Mesenchymal stem cell (in vitro differentiated cells and primary cell): Measurements from ENCODE around the gene OOEP. TPM values are rescaled to one million over a fixed set of nuclear protein-coding genes. Genes with fewer than 3 reads are reported as not detected.

Source experiments
- DNase-seq: peaks from one replicate; pipeline ENCODE4 v3.0.0-alpha.2; 2013
- H2AFZ ChIP-seq: one replicate; pipeline ENCODE4 v1.6.1; 2013; ENCODE audit warnings: low read depth, mild to moderate bottlenecking, control low read depth, inconsistent platforms, low read length, moderate library complexity
- H2AK5ac ChIP-seq: 2 replicates; pipeline ENCODE4 v1.6.1; 2013; ENCODE audit warnings: low read length, moderate library complexity, mild to moderate bottlenecking, inconsistent platforms; ENCODE audit not compliant: severe bottlenecking
- H2BK120ac ChIP-seq: one replicate; pipeline ENCODE4 v1.6.1; 2013; ENCODE audit warnings: low read depth, mild to moderate bottlenecking, inconsistent platforms, low read length, moderate library complexity
- H2BK12ac ChIP-seq, 2 experiments: one replicate each; pipeline ENCODE4 v1.6.1; 2013; ENCODE audit warnings: inconsistent platforms in 2 of 2, low read length in 2 of 2, mild to moderate bottlenecking in 2 of 2, moderate library complexity in 2 of 2, control low read depth in 1 of 2
- H2BK15ac ChIP-seq: one replicate; pipeline ENCODE4 v1.6.1; 2013; ENCODE audit warnings: mild to moderate bottlenecking, low read depth, inconsistent platforms; ENCODE audit not compliant: poor library complexity, severe bottlenecking
- H2BK5ac ChIP-seq: 2 replicates; pipeline ENCODE4 v1.6.1; 2013; ENCODE audit warnings: low read depth, mild to moderate bottlenecking, low read length, control low read depth, inconsistent platforms; ENCODE audit not compliant: poor library complexity, severe bottlenecking
- H3K14ac ChIP-seq, 2 experiments: one replicate each; pipeline ENCODE4 v1.6.1; 2013; ENCODE audit warnings: inconsistent platforms in 2 of 2, low read length in 2 of 2, control low read depth in 1 of 2, mild to moderate bottlenecking in 1 of 2, moderate library complexity in 1 of 2
- H3K18ac ChIP-seq, 2 experiments: one replicate each; pipeline ENCODE4 v1.6.1; 2013; ENCODE audit warnings: inconsistent platforms in 2 of 2, low read length in 2 of 2, control low read depth in 1 of 2, low read depth in 1 of 2, mild to moderate bottlenecking in 1 of 2
- H3K23ac ChIP-seq, 2 experiments: one replicate each; pipeline ENCODE4 v1.6.1; 2013; ENCODE audit warnings: inconsistent platforms in 2 of 2, low read length in 2 of 2, mild to moderate bottlenecking in 2 of 2, moderate library complexity in 2 of 2, control low read depth in 1 of 2
- H3K27ac ChIP-seq: 2 replicates; pipeline ENCODE4 v1.5.1; 2013; ENCODE audit warnings: mild to moderate bottlenecking, moderate library complexity, low read length, control low read depth, inconsistent platforms; ENCODE audit not compliant: poor library complexity, severe bottlenecking
- H3K27me3 ChIP-seq, 2 experiments: 2 replicates each; pipeline versions ENCODE4 v1.6.1 to v1.7.0; 2013; ENCODE audit warnings: low read length in 2 of 2, mild to moderate bottlenecking in 2 of 2, moderate library complexity in 2 of 2, control low read depth in 1 of 2, inconsistent platforms in 1 of 2; ENCODE audit not compliant: control insufficient read depth in 1 of 2, insufficient read depth in 1 of 2
- H3K36me3 ChIP-seq, 2 experiments: 2 replicates each; pipeline versions ENCODE4 v1.6.1 to v1.7.0; 2013; ENCODE audit warnings: low read length in 2 of 2, control low read depth in 1 of 2, inconsistent platforms in 1 of 2, low read depth in 1 of 2, mild to moderate bottlenecking in 1 of 2; ENCODE audit not compliant: insufficient read depth in 2 of 2, control insufficient read depth in 1 of 2
- H3K4ac ChIP-seq, 2 experiments: one replicate each; pipeline ENCODE4 v1.6.1; 2013; ENCODE audit warnings: inconsistent platforms in 2 of 2, low read length in 2 of 2, mild to moderate bottlenecking in 2 of 2, moderate library complexity in 2 of 2, control low read depth in 1 of 2, low read depth in 1 of 2
- H3K4me1 ChIP-seq: 2 replicates; pipeline ENCODE4 v1.6.1; 2013; ENCODE audit warnings: low read depth, low read length, control low read depth; ENCODE audit not compliant: control insufficient read depth, insufficient read depth
- H3K4me2 ChIP-seq: 2 replicates; pipeline ENCODE4 v1.6.1; 2013; ENCODE audit warnings: low read length, mild to moderate bottlenecking, inconsistent platforms; ENCODE audit not compliant: poor library complexity, severe bottlenecking
- H3K4me3 ChIP-seq, 2 experiments: 2 replicates each; pipeline versions ENCODE4 v1.5.1 to v1.7.0; 2013; ENCODE audit warnings: low read length in 2 of 2, mild to moderate bottlenecking in 2 of 2, control low read depth in 1 of 2, low read depth in 1 of 2; ENCODE audit not compliant: insufficient read depth in 1 of 2
- H3K79me1 ChIP-seq: replicated peaks from 2 replicates; pipeline ENCODE4 v1.6.1; 2013; ENCODE audit warnings: mild to moderate bottlenecking, control low read depth, low read length, inconsistent platforms; ENCODE audit not compliant: poor library complexity, severe bottlenecking
- H3K9ac ChIP-seq: 2 replicates; pipeline ENCODE4 v1.7.0; 2013; ENCODE audit warnings: mild to moderate bottlenecking, low read length, moderate library complexity
- H3K9me3 ChIP-seq: 2 replicates; pipeline ENCODE4 v1.7.0; 2013; ENCODE audit warnings: mild to moderate bottlenecking, low read length; ENCODE audit not compliant: control insufficient read depth
- H4K8ac ChIP-seq: one replicate; pipeline ENCODE4 v1.6.1; 2013; ENCODE audit warnings: inconsistent platforms, mild to moderate bottlenecking, low read length, moderate library complexity
- H4K91ac ChIP-seq: one replicate; pipeline ENCODE4 v1.6.1; 2013; ENCODE audit warnings: mild to moderate bottlenecking, low read length, inconsistent platforms
- WGBS: methylation state at CpG from one replicate; pipeline ENCODE4 v1.1.7; 2013; ENCODE audit warnings: mixed read lengths; 5-methylcytosine and 5-hydroxymethylcytosine counted together
- small RNA-seq: library from polyadenylated mRNA; stranded (forward); fragments of <200 nt; extraction: miRNeasy Mini kit (QIAGEN cat#:217004); gene quantifications from one replicate; pipeline ENCODE3, GENCODE V24; 2013; ENCODE audit warnings: low read depth

OOEP gene

DNA sequence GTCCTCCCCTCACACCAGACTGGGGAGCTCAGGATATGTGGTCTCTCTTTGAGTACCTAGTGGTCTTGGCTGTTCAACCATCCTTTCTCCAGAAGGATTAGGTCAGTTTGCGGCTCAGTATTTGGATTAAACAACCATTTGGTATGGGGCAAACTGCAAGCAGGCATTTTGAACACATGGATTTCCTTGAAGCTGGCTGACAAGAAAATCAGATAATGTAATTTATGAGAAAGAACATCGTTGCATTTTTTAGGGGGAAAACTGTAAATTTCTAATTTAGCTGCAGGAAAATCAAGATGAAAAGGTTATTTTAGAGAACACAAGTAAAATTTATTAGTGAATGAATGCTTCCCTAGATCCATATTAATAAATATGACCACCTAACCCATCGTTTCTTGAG lies 40.9 kb downstream of the OOEP start:
- no peak overlapping the region for H3K4me3 ChIP-seq
- H3K27me3 ChIP-seq = peaks cover 10 to 32% of the 10 kb centered on the region in 2 experiments
- no peaks in the 10 kb centered on the region for H3K36me3 ChIP-seq
- no peak overlapping the region for H2BK5ac ChIP-seq
- H2BK15ac ChIP-seq = no peak overlapping the region
- no peak overlapping the region for H3K23ac ChIP-seq
- no peaks in the 10 kb centered on the region for H3K9me3 ChIP-seq
- no peak overlapping the region for H3K27ac ChIP-seq
- H3K4me2 ChIP-seq = no peak overlapping the region
- H3K4ac ChIP-seq = no peak overlapping the region
- no peak overlapping the region for H3K14ac ChIP-seq
- no peak overlapping the region for H2BK120ac ChIP-seq
- no peak overlapping the region for H3K18ac ChIP-seq
- no peak for DNase-seq
- H2AFZ ChIP-seq = no peak overlapping the region
- no peak overlapping the region for H2AK5ac ChIP-seq
- H2BK12ac ChIP-seq = no peak overlapping the region
- no peak overlapping the region for H4K8ac ChIP-seq
- H4K91ac ChIP-seq = no peak overlapping the region
- H3K79me1 ChIP-seq = no peaks in the 10 kb centered on the region
- H3K9ac ChIP-seq = peak overlapping the region; percentile 8
- WGBS = 89% methylated on average over 2 of the region's 3 CpGs
- peaks cover 2% of the 10 kb centered on the region for H3K4me1 ChIP-seq

DNA sequence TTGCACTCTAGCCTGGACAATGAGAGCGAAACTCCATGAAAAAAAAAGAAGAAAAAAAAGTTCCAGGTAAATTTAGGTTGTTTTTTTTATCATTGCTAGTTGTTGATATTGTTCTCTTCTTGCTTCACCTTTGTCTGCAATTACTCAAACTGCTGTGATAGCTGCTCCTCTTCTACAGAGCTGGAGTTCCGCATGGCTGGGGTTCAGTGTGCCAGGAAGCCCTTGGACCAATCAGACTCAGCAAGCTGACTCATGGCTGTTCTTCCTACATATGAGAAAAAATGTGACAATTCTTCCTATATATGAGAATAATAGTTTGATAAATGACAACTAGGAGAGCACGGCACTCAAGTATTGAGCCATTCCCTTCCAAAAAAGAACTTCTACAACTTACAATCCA lies 44.0 kb downstream of the OOEP start:
- peaks cover 2% of the 10 kb centered on the region for H3K4me1 ChIP-seq
- peaks cover 0 to 8% of the 10 kb centered on the region in 2 experiments for H3K27me3 ChIP-seq
- H3K4me2 ChIP-seq = no peak overlapping the region
- 100% methylated on average over 2 of the region's 3 CpGs for WGBS
- H2BK120ac ChIP-seq = no peak overlapping the region
- H3K14ac ChIP-seq = no peak overlapping the region
- H3K18ac ChIP-seq = no peak overlapping the region
- no peaks in the 10 kb centered on the region for H3K79me1 ChIP-seq
- no peaks in the 10 kb centered on the region for H3K36me3 ChIP-seq
- no peak overlapping the region for H4K91ac ChIP-seq
- H2AK5ac ChIP-seq = no peak overlapping the region
- no peaks in the 10 kb centered on the region for H3K9me3 ChIP-seq
- no peak overlapping the region for H4K8ac ChIP-seq
- H2BK15ac ChIP-seq = no peak overlapping the region
- no peak for DNase-seq
- H3K23ac ChIP-seq = no peak overlapping the region
- H3K9ac ChIP-seq = no peak overlapping the region
- H2BK5ac ChIP-seq = no peak overlapping the region
- no peak overlapping the region for H2AFZ ChIP-seq
- H3K4me3 ChIP-seq = no peak overlapping the region
- H3K27ac ChIP-seq = no peak overlapping the region
- no peak overlapping the region for H2BK12ac ChIP-seq
- H3K4ac ChIP-seq = no peak overlapping the region

- Histone ChIP-seq H3K79me1 (no peaks in the 10 kb centered on the region), H2BK120ac (no peak overlapping the region), H3K18ac (no peak overlapping the region), H4K91ac (no peak overlapping the region), H2BK12ac (no peak overlapping the region), H4K8ac (no peak overlapping the region), H3K4me2 (no peak overlapping the region), H3K27me3 (no peaks in the 10 kb centered on the region), H3K4me1 (peaks cover 2% of the 10 kb centered on the region), H3K14ac (no peak overlapping the region), H3K4me3 (no peak overlapping the region), H2BK5ac (no peak overlapping the region), H3K9me3 (peaks cover 5% of the 10 kb centered on the region), H3K23ac (no peak overlapping the region), H3K4ac (no peak overlapping the region), H3K27ac (no peak overlapping the region), H3K9ac (no peak overlapping the region), H2AFZ (no peak overlapping the region), H3K36me3 (no peaks in the 10 kb centered on the region), H2BK15ac (no peak overlapping the region), H2AK5ac (no peak overlapping the region)
- WGBS = 88% methylated on average over 2 of the region's 2 CpGs
- DNase-seq = no peak
These were observed 46.4 kb downstream of the OOEP start for GRCh38 chr6:73323323-73323722.

Small RNA genes within 50 kb of the gene (small RNA-seq; reads per million reads assigned to genes)
- not detected for gene RPL39P3
